ENCODE results near the gene SAMD5.

Gene SAMD5

GRCh38 chr6:147615659-147616456 is 107.4 kb downstream of the SAMD5 start:
- TF ChIP-seq CTCF (IDR thresholded peaks at IDR 0.05; ENCODE audit: low read length, missing control alignments) = no peak
- DNase-seq (ENCODE audit: low read depth) = no peak
- no peak overlapping the region for H3K4me3 ChIP-seq (replicated peaks; ENCODE audit: low read depth, low read length)

- TF ChIP-seq CTCF (IDR thresholded peaks at IDR 0.05; ENCODE audit: low read length, missing control alignments) = no peak
- no peak for DNase-seq (ENCODE audit: low read depth)
- no peak overlapping the region for H3K4me3 ChIP-seq (replicated peaks; ENCODE audit: low read depth, low read length)
Observed at GRCh38 chr6:147617366-147617765, 108.9 kb downstream of the SAMD5 start.

- TF ChIP-seq CTCF (IDR thresholded peaks at IDR 0.05; ENCODE audit: low read length, missing control alignments) = no peak
- DNase-seq (ENCODE audit: low read depth) = no peak
- H3K4me3 ChIP-seq (replicated peaks; ENCODE audit: low read depth, low read length) = no peak overlapping the region
Observed at GRCh38 chr6:147618457-147618856, 110.0 kb downstream of the SAMD5 start.

- DNase-seq (ENCODE audit: low read depth) = no peak
- H3K4me3 ChIP-seq (replicated peaks; ENCODE audit: low read depth, low read length) = no peak overlapping the region
- no peak for TF ChIP-seq CTCF (IDR thresholded peaks at IDR 0.05; ENCODE audit: low read length, missing control alignments)
Observed at GRCh38 chr6:147618927-147619326, 110.4 kb downstream of the SAMD5 start.
